Bronchial smooth muscle cell (primary cell): ENCODE measurements around the gene RNASEH2A. TPM values are rescaled to one million over a fixed set of nuclear protein-coding genes. Genes with fewer than 3 reads are reported as not detected.

Experiments
- total RNA-seq: library from RNA; depleted of rRNA; stranded (reverse); fragments of >200 nt; gene quantifications from 2 replicates; pipeline ENCODE4 v1.2.1, GENCODE V29; 2014

RNASEH2A gene
- total RNA-seq: 7.6 TPM in 2 replicates

DNA sequence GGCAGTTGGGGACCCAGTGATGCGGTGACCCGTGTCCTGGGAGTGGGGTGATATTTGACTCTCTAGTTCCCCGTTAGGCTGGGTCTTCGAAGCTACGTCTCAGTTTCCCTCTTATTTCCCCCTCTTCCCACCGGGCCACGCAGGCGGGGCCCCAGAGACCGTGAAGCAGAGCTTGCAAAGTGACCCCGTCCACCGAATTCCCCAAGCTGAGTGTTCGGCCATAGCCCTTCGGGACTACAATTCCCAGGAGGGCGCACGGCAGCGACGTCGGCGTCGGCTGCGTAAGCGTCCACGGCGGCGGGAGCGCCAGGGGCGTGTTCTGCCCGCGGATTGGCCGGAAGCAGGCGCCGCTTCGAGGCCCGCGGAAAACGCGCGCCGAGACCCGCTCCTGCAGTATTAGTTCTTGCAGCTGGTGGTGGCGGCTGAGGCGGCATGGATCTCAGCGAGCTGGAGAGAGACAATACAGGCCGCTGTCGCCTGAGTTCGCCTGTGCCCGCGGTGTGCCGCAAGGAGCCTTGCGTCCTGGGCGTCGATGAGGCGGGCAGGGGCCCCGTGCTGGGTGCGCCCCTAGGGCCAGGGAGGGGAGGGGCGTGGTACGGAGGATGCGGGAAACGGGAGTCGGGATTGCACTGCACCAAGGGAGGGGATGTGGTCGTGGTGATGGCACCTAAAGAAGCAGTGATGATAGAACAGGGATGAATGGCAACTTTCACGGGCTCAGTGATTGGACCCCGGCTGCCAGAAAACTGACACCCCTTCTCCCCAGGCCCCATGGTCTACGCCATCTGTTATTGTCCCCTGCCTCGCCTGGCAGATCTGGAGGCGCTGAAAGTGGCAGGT, at the start of gene RNASEH2A:
Gene RNASEH2A (plus strand): TSS at position 343 of the 840 bp plus-strand sequence. CDS start 90 bp downstream, at position 433.

GRCh38 chr19:12774588-12775555, 31.5 kb upstream of the RNASEH2A start, which contains the start of gene HOOK2:
TSS of gene HOOK2 (minus strand) at chr19:12775552. CDS start at chr19:12775449, 103 bp downstream.

GRCh38 chr19:12791345-12792050, 14.9 kb upstream of the RNASEH2A start, which contains the start of gene JUNB:
TSS of gene JUNB (plus strand) at chr19:12791486. CDS start at chr19:12791772, 286 bp downstream.

GRCh38 chr19:12801466-12802266, 4.7 kb upstream of the RNASEH2A start, which contains the start of the genes PRDX2 and THSD8:
TSS of gene PRDX2 (minus strand) at chr19:12801800. CDS start at chr19:12801261, 539 bp downstream.
TSS of gene THSD8 (plus strand) at chr19:12802069. CDS start at chr19:12802072, 3 bp downstream.

DNA sequence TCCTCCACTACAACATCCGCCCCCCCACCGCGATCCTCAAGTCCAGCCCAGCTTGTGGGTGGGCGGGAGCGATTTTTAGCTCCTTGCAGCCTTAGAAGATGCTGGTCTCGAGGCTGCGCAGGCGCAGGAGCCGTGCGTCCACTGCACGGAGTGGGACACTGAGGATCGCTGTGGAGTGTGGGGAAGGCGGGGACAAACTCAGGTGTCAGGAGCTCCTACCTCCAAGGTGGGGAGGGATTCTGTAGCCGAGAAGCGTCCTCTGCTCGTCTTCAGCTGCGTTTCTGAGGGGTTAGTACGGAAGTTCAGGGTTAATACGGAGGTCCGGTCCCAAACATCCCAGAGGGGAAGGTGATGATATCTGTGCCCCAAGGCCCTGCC, 28.2 kb downstream of the RNASEH2A start, which contains the start of gene RTBDN:
Gene RTBDN (minus strand): TSS at position 14 of the 378 bp plus-strand sequence. CDS start 4,600 bp downstream, outside the sequence.

GRCh38 chr19:12838182-12838885, 31.9 kb downstream of the RNASEH2A start, which contains the start of gene MAST1:
TSS of gene MAST1 (plus strand) at chr19:12838515. CDS start at chr19:12838573, 58 bp downstream.

Other genes starting within 250 kb of the RNASEH2A start
- 6.7 and 7.4 TPM in 2 replicates for gene ZNF490, start 195.8 kb upstream of the RNASEH2A start, total RNA-seq
- 8.8 and 11.8 TPM in 2 replicates for gene ZNF791, start 195.7 kb upstream of the RNASEH2A start, total RNA-seq
- 22.1 and 27.6 TPM in 2 replicates for gene MAN2B1, start 139.8 kb upstream of the RNASEH2A start, total RNA-seq
- gene WDR83, start 139.8 kb upstream of the RNASEH2A start, total RNA-seq: 11.7 and 12.6 TPM in 2 replicates
- 57.5 and 63.5 TPM in 2 replicates for gene DHPS, start 124.7 kb upstream of the RNASEH2A start, total RNA-seq
- gene GNG14, start 118.6 kb upstream of the RNASEH2A start, total RNA-seq: not detected in 2 replicates
- gene FBXW9, start 110.0 kb upstream of the RNASEH2A start, total RNA-seq: 3.9 and 4.6 TPM in 2 replicates
- gene TNPO2, start 82.7 kb upstream of the RNASEH2A start, total RNA-seq: 33.9 and 41.4 TPM in 2 replicates
- gene TRIR, start 71.9 kb upstream of the RNASEH2A start, total RNA-seq: 118 and 120 TPM in 2 replicates
- gene GET3, start 69.1 kb upstream of the RNASEH2A start, total RNA-seq: 120 and 140 TPM in 2 replicates
- gene BEST2, start 54.8 kb upstream of the RNASEH2A start, total RNA-seq: under 0.01 TPM in 2 replicates
- 16.4 and 22.4 TPM in 2 replicates for gene HOOK2, start 31.0 kb upstream of the RNASEH2A start, total RNA-seq
- gene JUNB, start 15.1 kb upstream of the RNASEH2A start, total RNA-seq: 37.8 and 47.2 TPM in 2 replicates
- 130 and 210 TPM in 2 replicates for gene PRDX2, start 4.8 kb upstream of the RNASEH2A start, total RNA-seq
- 0.16 and 0.43 TPM in 2 replicates for gene THSD8, start 4.5 kb upstream of the RNASEH2A start, total RNA-seq
- 0.47 TPM in 1 of 2 replicates, not detected in the other for gene RTBDN, start 28.0 kb downstream of the RNASEH2A start, total RNA-seq
- gene MAST1, start 31.9 kb downstream of the RNASEH2A start, total RNA-seq: 0.95 and 1.2 TPM in 2 replicates
- 22.5 and 31.5 TPM in 2 replicates for gene DNASE2, start 74.9 kb downstream of the RNASEH2A start, total RNA-seq
- not detected in 2 replicates for gene KLF1, start 80.6 kb downstream of the RNASEH2A start, total RNA-seq
- gene GCDH, start 84.6 kb downstream of the RNASEH2A start, total RNA-seq: 12.4 and 14.8 TPM in 2 replicates
- 0.09 TPM in 1 of 2 replicates, not detected in the other for gene SYCE2, start 112.7 kb downstream of the RNASEH2A start, total RNA-seq
- 27.2 and 30.9 TPM in 2 replicates for gene FARSA, start 127.1 kb downstream of the RNASEH2A start, total RNA-seq
- gene CALR, start 132.0 kb downstream of the RNASEH2A start, total RNA-seq: 1,315 and 1,411 TPM in 2 replicates
- gene RAD23A, start 139.3 kb downstream of the RNASEH2A start, total RNA-seq: 38.6 and 51.9 TPM in 2 replicates
- gene GADD45GIP1, start 150.6 kb downstream of the RNASEH2A start, total RNA-seq: 15.8 and 27.1 TPM in 2 replicates
- gene DAND5, start 163.0 kb downstream of the RNASEH2A start, total RNA-seq: not detected in 2 replicates
- 95.4 and 122 TPM in 2 replicates for gene NFIX, start 188.9 kb downstream of the RNASEH2A start, total RNA-seq